RWPE1 (cell line): ENCODE data around the gene SGPP2.

Experiments
- CTCF ChIA-PET: fragments of 350-600 bp; sonication (Branson Sonifier 250); formaldehyde crosslinking; extraction: SDS; loops from one replicate; lab custom pipeline; 2021; lab: Yijun Ruan, JAX
- POLR2A ChIA-PET: fragments of 400-600 bp; formaldehyde crosslinking; extraction: SDS; loops from one replicate; lab custom pipeline; 2020; ENCODE audit warnings: antibody characterized with exemption; ENCODE audit not compliant: low non-redundant PET; lab: Yijun Ruan, JAX
- DNase-seq: peaks from one replicate; pipeline ENCODE4 v3.0.0; 2012; ENCODE audit warnings: low spot score
- H3K27ac ChIP-seq: fragments of 450-650 bp; 2 replicates; pipeline ENCODE4 v1.5.1; 2017
- CTCF ChIP-seq: fragments of 450-650 bp; conservative IDR thresholded peaks from 2 replicates; pipeline ENCODE4 v1.5.1; 2017; ENCODE audit warnings: low read depth, mild to moderate bottlenecking

SGPP2 gene

GRCh38 chr2:222393733-222394267, 30.5 kb upstream of the SGPP2 start:
- DNase-seq: no peak
- TF ChIP-seq CTCF: no peak
- no peak overlapping the region for H3K27ac ChIP-seq
- ChIA-PET CTCF (no interaction called here), POLR2A (no interaction called here)

GRCh38 chr2:222398446-222398885, 25.9 kb upstream of the SGPP2 start:
- ChIA-PET POLR2A (no interaction called here), CTCF (no interaction called here)
- DNase-seq: no peak
- no peak for TF ChIP-seq CTCF
- no peak overlapping the region for H3K27ac ChIP-seq

- DNase-seq: no peak
- ChIA-PET CTCF (interaction anchor here (0.5 to 0.8 kb wide), 2 partner anchors 14 to 25 kb away, joined by 3 read pairs; no protein-coding TSS in a partner anchor), POLR2A (no interaction called here)
- no peak for TF ChIP-seq CTCF
- H3K27ac ChIP-seq: no peak overlapping the region
Measured at GRCh38 chr2:222399038-222399783, 25.1 kb upstream of the SGPP2 start.

- H3K27ac ChIP-seq: no peak overlapping the region
- ChIA-PET POLR2A (no interaction called here), CTCF (no interaction called here)
- no peak for DNase-seq
- no peak for TF ChIP-seq CTCF
Measured at GRCh38 chr2:222404151-222404905, 20.0 kb upstream of the SGPP2 start.

GRCh38 chr2:222408684-222409083, 15.7 kb upstream of the SGPP2 start:
- POLR2A ChIA-PET: no interaction called here

More at GRCh38 chr2:222408684-222409083, 15.7 kb upstream of the SGPP2 start:
- no peak for DNase-seq
- CTCF ChIA-PET: no interaction called here
- no peak overlapping the region for H3K27ac ChIP-seq
- TF ChIP-seq CTCF: no peak
